Muscle of back (tissue), 11 donors: Measurements from ENCODE around the gene NEIL3. TPM values are rescaled to one million over a fixed set of nuclear protein-coding genes. Genes with fewer than 3 reads are reported as not detected.

Experiments used
- DNase-seq, 3 donors: peaks; one replicate each; pipeline versions ENCODE4 v3.0.0 to v3.0.0-alpha.2; 2013
- polyA plus RNA-seq, 10 donors: library from polyadenylated mRNA; unstranded; fragments of 120-200 nt; gene quantifications; one replicate each; pipeline ENCODE4 v1.2.1, GENCODE V29; 2013; ENCODE audit not compliant: insufficient read length in 10 of 10

The NEIL3 gene
- polyA plus RNA-seq, 10 donors = 2.2 to 5.0 (median 3.2) TPM

DNA sequence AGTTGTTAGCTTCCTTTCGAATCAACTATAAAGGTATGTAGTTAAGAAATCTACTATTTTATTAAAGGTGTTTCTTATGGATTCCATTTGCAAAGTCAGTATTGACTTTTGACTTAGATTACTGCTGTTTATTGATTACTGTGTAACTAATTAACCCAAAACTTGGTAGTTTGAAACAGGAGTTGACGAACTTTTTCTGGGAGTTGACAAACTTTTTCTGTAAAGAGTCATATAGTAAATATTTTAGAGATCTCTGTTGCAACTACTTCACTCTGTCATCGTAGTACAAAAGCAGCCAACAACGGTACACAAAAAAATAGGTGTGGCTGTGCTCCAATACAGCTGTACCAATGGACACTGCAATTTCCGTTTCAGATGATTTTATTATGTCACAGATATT is 102.3 kb downstream of the NEIL3 start:
- DNase-seq = no peak

Other genes starting within 250 kb of the NEIL3 start
- 1 to 10 TPM; 4.2 to 9.6 (median 6.5) TPM for gene AGA, start 132.6 kb downstream of the NEIL3 start, polyA plus RNA-seq